ENCODE data around the gene RNF182. TPM values are rescaled to one million over a fixed set of nuclear protein-coding genes. Genes with fewer than 3 reads are reported as not detected.
"Not testable (repeated sequence)": the region's sequence is repeated elsewhere in the genome, so short reads cannot be mapped to it uniquely, and the experiment has no call there.

Gene RNF182
- polyA plus RNA-seq, 2 of the 4 experiments (the other 2 are of a cell fraction): 2.5 to 4.9 TPM

GRCh38 chr6:13972602-13973001 is 47.9 kb downstream of the RNF182 start:
- not testable (repeated sequence) for H3K4me2 ChIP-seq
- CTCF ChIA-PET: interaction anchor here (0.6 kb wide), 1 partner anchor 455 kb away, joined by 4 read pairs; no protein-coding TSS in a partner anchor

GRCh38 chr6:13973422-13973821 is 48.7 kb downstream of the RNF182 start:
- H3K4me3 ChIP-seq; FAIRE-seq; POLR2A ChIA-PET; ATAC-seq; DNase-seq (ENCODE audit: low read depth in 1 of 2, low spot score in 1 of 2); CTCF ChIA-PET; H3K4me2 ChIP-seq; H3K27ac ChIP-seq; H3K4me1 ChIP-seq: not testable (repeated sequence)
- WGBS (ENCODE audit: missing lambda C conversion rate): 42% methylated on average over 3 of the region's 3 CpGs
- peaks cover 12% of the 10 kb centered on the region; the same call in 2 of the 3 replicates for H3K9me3 ChIP-seq

More at GRCh38 chr6:13972602-13973001, 47.9 kb downstream of the RNF182 start:
- 86% methylated on average over 1 of the region's 3 CpGs for WGBS (ENCODE audit: missing lambda C conversion rate)
- H3K27ac ChIP-seq; H3K4me1 ChIP-seq; POLR2A ChIA-PET; H3K4me3 ChIP-seq; DNase-seq (ENCODE audit: low read depth in 1 of 2, low spot score in 1 of 2); ATAC-seq; FAIRE-seq: not testable (repeated sequence)
- peaks cover 12% of the 10 kb centered on the region; the same call in 2 of the 3 replicates for H3K9me3 ChIP-seq

DNA sequence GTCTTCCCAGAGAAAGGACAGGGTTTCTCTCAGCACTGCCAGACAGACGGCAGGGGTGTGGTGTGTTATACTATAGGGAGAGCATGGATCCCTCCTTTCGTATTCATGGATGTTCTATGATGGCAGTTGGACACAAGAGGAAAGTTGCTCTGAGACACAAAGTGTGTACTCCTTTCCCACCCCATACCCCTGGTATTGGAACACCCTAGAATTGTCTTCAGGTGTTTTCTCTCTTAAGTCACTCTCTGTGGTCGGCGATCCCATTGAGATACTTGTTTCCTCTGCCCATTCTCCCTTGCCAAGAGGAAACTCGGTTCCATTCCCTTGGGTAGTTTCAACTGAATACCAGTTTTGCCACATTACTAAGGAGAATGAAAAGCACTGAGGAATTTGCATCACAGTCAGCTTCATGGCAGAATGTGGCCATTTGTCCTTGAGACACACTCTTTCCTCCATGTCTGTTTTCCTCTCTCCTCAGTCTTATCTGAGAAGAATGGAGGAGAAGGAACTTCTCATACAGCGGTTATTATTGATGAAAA is 53.4 kb downstream of the RNF182 start:
- Histone ChIP-seq H3K4me1 (no peaks in the 10 kb centered on the region), H3K4me3 (no peak overlapping the region), H3K9me3 (no peaks in the 10 kb centered on the region), H3K27ac (no peak overlapping the region), H3K4me2 (no peak overlapping the region)
- no peak for ATAC-seq
- POLR2A ChIA-PET: no interaction called here
- CTCF ChIA-PET: no interaction called here
- WGBS (ENCODE audit: missing lambda C conversion rate): 53% methylated on average over 6 of the region's 6 CpGs
- TF ChIP-seq ZSCAN20 (CRISPR knock-in tag; IDR thresholded peaks at IDR 0.05) (no peak), KDM1A (IDR thresholded peaks at IDR 0.05; ENCODE audit: low read depth) (no peak)
- DNase-seq (ENCODE audit: low read depth in 1 of 2, low spot score in 1 of 2): no peak
- no peak for FAIRE-seq

DNA sequence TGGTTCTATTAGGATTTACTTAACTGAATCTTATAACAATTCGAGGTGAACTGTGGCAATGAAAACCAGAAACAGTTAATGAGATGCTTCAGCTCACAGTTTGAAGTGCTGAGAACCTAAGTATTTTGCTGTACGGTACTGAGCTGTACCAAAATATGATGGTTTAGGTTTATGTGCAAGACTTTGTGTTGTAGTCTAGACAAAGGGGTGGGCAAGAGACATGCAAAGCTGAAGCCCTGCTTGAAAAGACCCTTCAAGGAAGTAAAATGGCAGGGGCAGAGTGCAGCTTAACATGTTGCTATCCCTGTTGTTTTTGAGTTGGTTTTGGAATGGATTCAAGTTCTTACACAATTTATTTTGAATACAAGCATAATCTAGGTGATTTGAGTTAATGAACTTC is 54.0 kb downstream of the RNF182 start:
- DNase-seq (ENCODE audit: low read depth in 1 of 2, low spot score in 1 of 2) (no peak), FAIRE-seq (no peak), ATAC-seq (no peak)
- Histone ChIP-seq H3K4me1 (no peaks in the 10 kb centered on the region), H3K4me3 (no peak overlapping the region), H3K27ac (no peak overlapping the region), H3K9me3 (no peaks in the 10 kb centered on the region), H3K4me2 (no peak overlapping the region)
- TF ChIP-seq FOSB (CRISPR knock-in tag; IDR thresholded peaks at IDR 0.05) (no peak), HEYL (CRISPR knock-in tag; IDR thresholded peaks at IDR 0.05) (no peak), ATOH8 (CRISPR knock-in tag; IDR thresholded peaks at IDR 0.05; ENCODE audit: low read depth) (no peak), CBX2 (IDR thresholded peaks at IDR 0.05; ENCODE audit: borderline replicate concordance, low read depth) (no peak), FOSL2 (IDR thresholded peaks at IDR 0.05) (no peak), FOSL2 (CRISPR knock-in tag; IDR thresholded peaks at IDR 0.05) (no peak), TFCP2L1 (CRISPR knock-in tag; IDR thresholded peaks at IDR 0.05) (no peak), BHLHE40 (IDR thresholded peaks at IDR 0.05; ENCODE audit: low read depth, low read length) (no peak), CTCF (IDR thresholded peaks at IDR 0.05) (no peak)
- 35% methylated on average over 2 of the region's 2 CpGs for WGBS (ENCODE audit: missing lambda C conversion rate)
- CTCF ChIA-PET: no interaction called here
- POLR2A ChIA-PET: no interaction called here

DNA sequence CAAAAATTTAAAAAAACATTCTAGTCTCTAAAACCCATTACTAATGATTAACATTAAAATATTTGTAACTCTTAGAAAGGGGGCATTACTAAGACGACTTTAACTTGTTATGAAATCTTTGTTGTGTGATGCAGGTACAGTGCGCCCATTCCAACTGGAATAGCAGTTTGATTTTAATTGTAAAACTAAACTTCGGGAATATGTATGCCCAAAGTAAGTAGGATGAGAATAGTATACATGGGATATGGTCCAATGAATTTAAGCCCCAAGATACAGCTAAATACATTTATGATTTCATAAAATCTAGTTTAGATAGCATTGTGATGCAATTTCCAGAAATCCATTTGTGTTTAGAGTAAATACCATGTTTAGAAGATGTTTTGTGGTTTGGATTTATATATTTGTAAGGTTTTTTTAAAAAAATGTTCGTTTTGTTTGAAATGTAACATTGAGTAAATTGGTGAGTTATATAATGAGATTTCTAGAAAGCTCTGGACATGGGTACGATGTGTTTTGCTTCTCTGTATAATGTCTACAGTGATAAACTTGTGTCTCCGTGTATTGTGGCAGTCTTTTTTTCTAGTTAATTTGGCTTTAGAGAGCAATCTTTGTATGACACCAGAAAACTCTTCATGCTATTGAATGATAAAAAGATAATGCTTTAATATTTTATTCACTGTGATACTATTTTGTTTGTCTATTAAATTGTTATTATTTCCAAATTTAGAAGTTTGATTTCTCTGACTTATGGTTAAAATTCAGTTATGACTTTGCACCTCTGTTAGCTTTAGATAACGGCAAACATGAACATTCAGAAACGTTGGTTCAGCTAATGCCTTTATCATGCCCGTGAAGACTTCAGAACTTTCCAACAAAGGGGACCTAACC is 54.8 kb downstream of the RNF182 start:
- Histone ChIP-seq H3K27ac (no peak overlapping the region), H3K4me2 (no peak overlapping the region), H3K4me3 (no peak overlapping the region), H3K4me1 (no peaks in the 10 kb centered on the region), H3K9me3 (no peaks in the 10 kb centered on the region)
- no peak for TF ChIP-seq BHLHE40 (IDR thresholded peaks at IDR 0.05; ENCODE audit: low read depth, low read length)
- TF ChIP-seq ZC3H11A (IDR thresholded peaks at IDR 0.05): no peak
- TF ChIP-seq NPAS2 (CRISPR knock-in tag; IDR thresholded peaks at IDR 0.05; ENCODE audit: borderline replicate concordance): no peak
- no peak for TF ChIP-seq FOSL2 (IDR thresholded peaks at IDR 0.05)
- TF ChIP-seq FOSL2 (CRISPR knock-in tag; IDR thresholded peaks at IDR 0.05): no peak
- no peak for TF ChIP-seq NFE2L2 (conservative IDR thresholded peaks at IDR 0.05; ENCODE audit: low read length)
- no peak for TF ChIP-seq KDM1A (IDR thresholded peaks at IDR 0.05; ENCODE audit: low read depth)
- TF ChIP-seq CHD2 (IDR thresholded peaks at IDR 0.05; ENCODE audit: low read length, partially characterized antibody): no peak
- no peak for TF ChIP-seq ZSCAN20 (CRISPR knock-in tag; IDR thresholded peaks at IDR 0.05)
- TF ChIP-seq CEBPB (IDR thresholded peaks at IDR 0.05): no peak
- no peak for TF ChIP-seq HOXA7 (CRISPR knock-in tag; IDR thresholded peaks at IDR 0.05)
- TF ChIP-seq HEYL (CRISPR knock-in tag; IDR thresholded peaks at IDR 0.05): no peak
- TF ChIP-seq POLR2AphosphoS2 (conservative IDR thresholded peaks at IDR 0.05; ENCODE audit: low read length): no peak
- TF ChIP-seq SMC3 (IDR thresholded peaks at IDR 0.05): no peak
- TF ChIP-seq PBX3 (IDR thresholded peaks at IDR 0.05): no peak
- no peak for TF ChIP-seq CBX2 (IDR thresholded peaks at IDR 0.05; ENCODE audit: borderline replicate concordance, low read depth)
- no peak for TF ChIP-seq JUN (IDR thresholded peaks at IDR 0.05)
- ChIA-PET POLR2A (no interaction called here), CTCF (no interaction called here)
- FAIRE-seq (no peak), DNase-seq (ENCODE audit: low read depth in 1 of 2, low spot score in 1 of 2) (no peak), ATAC-seq (no peak)
- WGBS (ENCODE audit: missing lambda C conversion rate): 58% methylated on average over 9 of the region's 9 CpGs

Measured in A549 (cell line).